ENCODE measurements around the gene STT3A. TPM values are rescaled to one million over a fixed set of nuclear protein-coding genes. Genes with fewer than 3 reads are reported as not detected.

Gene STT3A
- total and polyA plus RNA-seq, 10 of the 15 experiments (the other 5 are each of a cell fraction or from before 2014, with no cell fraction given) = 74.4 to 202 (median 118) TPM

DNA sequence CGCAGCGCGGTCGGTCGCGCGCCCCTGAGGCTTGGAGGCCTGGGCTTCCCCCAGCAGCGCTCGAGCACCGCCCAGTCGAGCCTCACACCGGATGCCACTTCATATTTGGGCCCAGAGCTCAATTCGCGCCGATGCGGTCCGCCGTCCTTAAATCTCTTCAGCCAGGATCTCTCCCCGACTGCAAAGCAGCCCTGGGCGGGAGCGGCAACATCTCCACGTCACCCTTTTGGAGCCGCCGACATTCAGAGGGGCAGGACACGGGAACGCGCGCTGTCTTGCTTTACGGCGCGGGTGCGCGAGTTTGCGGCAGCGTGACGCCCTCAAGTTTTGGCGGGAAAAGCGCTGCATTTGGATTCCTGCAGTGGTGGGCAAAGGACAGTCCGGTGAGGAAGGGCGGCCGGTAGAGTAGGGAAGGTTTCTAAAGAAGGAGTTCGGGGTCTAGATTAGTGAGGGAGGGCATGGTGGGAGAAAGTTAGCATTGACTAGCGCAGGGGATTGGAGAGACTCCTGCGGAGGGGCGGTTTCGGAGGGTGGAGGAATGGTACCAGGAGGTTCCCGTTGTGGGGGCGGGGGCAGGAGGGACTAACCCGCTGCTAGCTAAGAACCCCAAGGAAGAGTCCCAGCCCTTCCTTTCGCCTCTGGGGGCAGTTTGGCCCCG is 33.1 kb downstream of the STT3A start (continued):
- TF ChIP-seq, protein P1, sequence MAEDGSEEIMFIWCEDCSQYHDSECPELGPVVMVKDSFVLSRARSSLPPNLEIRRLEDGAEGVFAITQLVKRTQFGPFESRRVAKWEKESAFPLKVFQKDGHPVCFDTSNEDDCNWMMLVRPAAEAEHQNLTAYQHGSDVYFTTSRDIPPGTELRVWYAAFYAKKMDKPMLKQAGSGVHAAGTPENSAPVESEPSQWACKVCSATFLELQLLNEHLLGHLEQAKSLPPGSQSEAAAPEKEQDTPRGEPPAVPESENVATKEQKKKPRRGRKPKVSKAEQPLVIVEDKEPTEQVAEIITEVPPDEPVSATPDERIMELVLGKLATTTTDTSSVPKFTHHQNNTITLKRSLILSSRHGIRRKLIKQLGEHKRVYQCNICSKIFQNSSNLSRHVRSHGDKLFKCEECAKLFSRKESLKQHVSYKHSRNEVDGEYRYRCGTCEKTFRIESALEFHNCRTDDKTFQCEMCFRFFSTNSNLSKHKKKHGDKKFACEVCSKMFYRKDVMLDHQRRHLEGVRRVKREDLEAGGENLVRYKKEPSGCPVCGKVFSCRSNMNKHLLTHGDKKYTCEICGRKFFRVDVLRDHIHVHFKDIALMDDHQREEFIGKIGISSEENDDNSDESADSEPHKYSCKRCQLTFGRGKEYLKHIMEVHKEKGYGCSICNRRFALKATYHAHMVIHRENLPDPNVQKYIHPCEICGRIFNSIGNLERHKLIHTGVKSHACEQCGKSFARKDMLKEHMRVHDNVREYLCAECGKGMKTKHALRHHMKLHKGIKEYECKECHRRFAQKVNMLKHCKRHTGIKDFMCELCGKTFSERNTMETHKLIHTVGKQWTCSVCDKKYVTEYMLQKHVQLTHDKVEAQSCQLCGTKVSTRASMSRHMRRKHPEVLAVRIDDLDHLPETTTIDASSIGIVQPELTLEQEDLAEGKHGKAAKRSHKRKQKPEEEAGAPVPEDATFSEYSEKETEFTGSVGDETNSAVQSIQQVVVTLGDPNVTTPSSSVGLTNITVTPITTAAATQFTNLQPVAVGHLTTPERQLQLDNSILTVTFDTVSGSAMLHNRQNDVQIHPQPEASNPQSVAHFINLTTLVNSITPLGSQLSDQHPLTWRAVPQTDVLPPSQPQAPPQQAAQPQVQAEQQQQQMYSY (CRISPR knock-in tag; IDR thresholded peaks at IDR 0.05) = no peak
- TF ChIP-seq PAX8 (IDR thresholded peaks at IDR 0.05) = no peak
- no peak for TF ChIP-seq ZNF622 (IDR thresholded peaks at IDR 0.05)
- peak in 1 of 2 experiments; percentile 37; a peak in 1 of 3 replicates for TF ChIP-seq EGR1 (IDR thresholded peaks at IDR 0.05; ENCODE audit: borderline replicate concordance in 1 of 2, low read depth in 2 of 2, low read length in 2 of 2)
- TF ChIP-seq, protein P2, sequence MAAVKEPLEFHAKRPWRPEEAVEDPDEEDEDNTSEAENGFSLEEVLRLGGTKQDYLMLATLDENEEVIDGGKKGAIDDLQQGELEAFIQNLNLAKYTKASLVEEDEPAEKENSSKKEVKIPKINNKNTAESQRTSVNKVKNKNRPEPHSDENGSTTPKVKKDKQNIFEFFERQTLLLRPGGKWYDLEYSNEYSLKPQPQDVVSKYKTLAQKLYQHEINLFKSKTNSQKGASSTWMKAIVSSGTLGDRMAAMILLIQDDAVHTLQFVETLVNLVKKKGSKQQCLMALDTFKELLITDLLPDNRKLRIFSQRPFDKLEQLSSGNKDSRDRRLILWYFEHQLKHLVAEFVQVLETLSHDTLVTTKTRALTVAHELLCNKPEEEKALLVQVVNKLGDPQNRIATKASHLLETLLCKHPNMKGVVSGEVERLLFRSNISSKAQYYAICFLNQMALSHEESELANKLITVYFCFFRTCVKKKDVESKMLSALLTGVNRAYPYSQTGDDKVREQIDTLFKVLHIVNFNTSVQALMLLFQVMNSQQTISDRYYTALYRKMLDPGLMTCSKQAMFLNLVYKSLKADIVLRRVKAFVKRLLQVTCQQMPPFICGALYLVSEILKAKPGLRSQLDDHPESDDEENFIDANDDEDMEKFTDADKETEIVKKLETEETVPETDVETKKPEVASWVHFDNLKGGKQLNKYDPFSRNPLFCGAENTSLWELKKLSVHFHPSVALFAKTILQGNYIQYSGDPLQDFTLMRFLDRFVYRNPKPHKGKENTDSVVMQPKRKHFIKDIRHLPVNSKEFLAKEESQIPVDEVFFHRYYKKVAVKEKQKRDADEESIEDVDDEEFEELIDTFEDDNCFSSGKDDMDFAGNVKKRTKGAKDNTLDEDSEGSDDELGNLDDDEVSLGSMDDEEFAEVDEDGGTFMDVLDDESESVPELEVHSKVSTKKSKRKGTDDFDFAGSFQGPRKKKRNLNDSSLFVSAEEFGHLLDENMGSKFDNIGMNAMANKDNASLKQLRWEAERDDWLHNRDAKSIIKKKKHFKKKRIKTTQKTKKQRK (IDR thresholded peaks at IDR 0.05; ENCODE audit: low read depth, low read length) = no peak
- TF ChIP-seq, protein P3, sequence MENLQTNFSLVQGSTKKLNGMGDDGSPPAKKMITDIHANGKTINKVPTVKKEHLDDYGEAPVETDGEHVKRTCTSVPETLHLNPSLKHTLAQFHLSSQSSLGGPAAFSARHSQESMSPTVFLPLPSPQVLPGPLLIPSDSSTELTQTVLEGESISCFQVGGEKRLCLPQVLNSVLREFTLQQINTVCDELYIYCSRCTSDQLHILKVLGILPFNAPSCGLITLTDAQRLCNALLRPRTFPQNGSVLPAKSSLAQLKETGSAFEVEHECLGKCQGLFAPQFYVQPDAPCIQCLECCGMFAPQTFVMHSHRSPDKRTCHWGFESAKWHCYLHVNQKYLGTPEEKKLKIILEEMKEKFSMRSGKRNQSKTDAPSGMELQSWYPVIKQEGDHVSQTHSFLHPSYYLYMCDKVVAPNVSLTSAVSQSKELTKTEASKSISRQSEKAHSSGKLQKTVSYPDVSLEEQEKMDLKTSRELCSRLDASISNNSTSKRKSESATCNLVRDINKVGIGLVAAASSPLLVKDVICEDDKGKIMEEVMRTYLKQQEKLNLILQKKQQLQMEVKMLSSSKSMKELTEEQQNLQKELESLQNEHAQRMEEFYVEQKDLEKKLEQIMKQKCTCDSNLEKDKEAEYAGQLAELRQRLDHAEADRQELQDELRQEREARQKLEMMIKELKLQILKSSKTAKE (IDR thresholded peaks at IDR 0.05; ENCODE audit: low read depth, poor library complexity, severe bottlenecking) = peak; percentile 39
- TF ChIP-seq ASH2L (IDR thresholded peaks at IDR 0.05; ENCODE audit: borderline replicate concordance, low read depth) = peak; percentile 100
- peak; percentile 27 to 29; a peak in 2 of 4 replicates for TF ChIP-seq IKZF2 (IDR thresholded peaks at IDR 0.05)
- TF ChIP-seq TAF1 (IDR thresholded peaks at IDR 0.05; ENCODE audit: borderline replicate concordance, low read depth, low read length) = peak; percentile 97
- peak; percentile 91 for TF ChIP-seq MXI1 (IDR thresholded peaks at IDR 0.05; ENCODE audit: low read depth, low read length)
- no peak for TF ChIP-seq MEF2A (IDR thresholded peaks at IDR 0.05; ENCODE audit: insufficient read depth, low read depth, low read length)
- TF ChIP-seq, protein P4, sequence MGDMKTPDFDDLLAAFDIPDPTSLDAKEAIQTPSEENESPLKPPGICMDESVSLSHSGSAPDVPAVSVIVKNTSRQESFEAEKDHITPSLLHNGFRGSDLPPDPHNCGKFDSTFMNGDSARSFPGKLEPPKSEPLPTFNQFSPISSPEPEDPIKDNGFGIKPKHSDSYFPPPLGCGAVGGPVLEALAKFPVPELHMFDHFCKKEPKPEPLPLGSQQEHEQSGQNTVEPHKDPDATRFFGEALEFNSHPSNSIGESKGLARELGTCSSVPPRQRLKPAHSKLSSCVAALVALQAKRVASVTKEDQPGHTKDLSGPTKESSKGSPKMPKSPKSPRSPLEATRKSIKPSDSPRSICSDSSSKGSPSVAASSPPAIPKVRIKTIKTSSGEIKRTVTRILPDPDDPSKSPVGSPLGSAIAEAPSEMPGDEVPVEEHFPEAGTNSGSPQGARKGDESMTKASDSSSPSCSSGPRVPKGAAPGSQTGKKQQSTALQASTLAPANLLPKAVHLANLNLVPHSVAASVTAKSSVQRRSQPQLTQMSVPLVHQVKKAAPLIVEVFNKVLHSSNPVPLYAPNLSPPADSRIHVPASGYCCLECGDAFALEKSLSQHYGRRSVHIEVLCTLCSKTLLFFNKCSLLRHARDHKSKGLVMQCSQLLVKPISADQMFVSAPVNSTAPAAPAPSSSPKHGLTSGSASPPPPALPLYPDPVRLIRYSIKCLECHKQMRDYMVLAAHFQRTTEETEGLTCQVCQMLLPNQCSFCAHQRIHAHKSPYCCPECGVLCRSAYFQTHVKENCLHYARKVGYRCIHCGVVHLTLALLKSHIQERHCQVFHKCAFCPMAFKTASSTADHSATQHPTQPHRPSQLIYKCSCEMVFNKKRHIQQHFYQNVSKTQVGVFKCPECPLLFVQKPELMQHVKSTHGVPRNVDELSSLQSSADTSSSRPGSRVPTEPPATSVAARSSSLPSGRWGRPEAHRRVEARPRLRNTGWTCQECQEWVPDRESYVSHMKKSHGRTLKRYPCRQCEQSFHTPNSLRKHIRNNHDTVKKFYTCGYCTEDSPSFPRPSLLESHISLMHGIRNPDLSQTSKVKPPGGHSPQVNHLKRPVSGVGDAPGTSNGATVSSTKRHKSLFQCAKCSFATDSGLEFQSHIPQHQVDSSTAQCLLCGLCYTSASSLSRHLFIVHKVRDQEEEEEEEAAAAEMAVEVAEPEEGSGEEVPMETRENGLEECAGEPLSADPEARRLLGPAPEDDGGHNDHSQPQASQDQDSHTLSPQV (IDR thresholded peaks at IDR 0.05) = no peak
- TF ChIP-seq, protein P5, sequence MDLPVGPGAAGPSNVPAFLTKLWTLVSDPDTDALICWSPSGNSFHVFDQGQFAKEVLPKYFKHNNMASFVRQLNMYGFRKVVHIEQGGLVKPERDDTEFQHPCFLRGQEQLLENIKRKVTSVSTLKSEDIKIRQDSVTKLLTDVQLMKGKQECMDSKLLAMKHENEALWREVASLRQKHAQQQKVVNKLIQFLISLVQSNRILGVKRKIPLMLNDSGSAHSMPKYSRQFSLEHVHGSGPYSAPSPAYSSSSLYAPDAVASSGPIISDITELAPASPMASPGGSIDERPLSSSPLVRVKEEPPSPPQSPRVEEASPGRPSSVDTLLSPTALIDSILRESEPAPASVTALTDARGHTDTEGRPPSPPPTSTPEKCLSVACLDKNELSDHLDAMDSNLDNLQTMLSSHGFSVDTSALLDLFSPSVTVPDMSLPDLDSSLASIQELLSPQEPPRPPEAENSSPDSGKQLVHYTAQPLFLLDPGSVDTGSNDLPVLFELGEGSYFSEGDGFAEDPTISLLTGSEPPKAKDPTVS (IDR thresholded peaks at IDR 0.05; ENCODE audit: low read depth, low read length) = no peak

Measured in GM12878 (cell line).